Mucosa of stomach (tissue), 1 donor: ENCODE measurements around the gene ADK.
"Not testable (repeated sequence)": the region's sequence is repeated elsewhere in the genome, so short reads cannot be mapped to it uniquely, and the experiment has no call there.

Experiments used
- H3K27me3 ChIP-seq: one replicate; pipeline ENCODE4 v1.7.0; 2013; ENCODE audit warnings: mild to moderate bottlenecking, low read length; ENCODE audit not compliant: control insufficient read depth, insufficient read depth
- H3K36me3 ChIP-seq: one replicate; pipeline ENCODE4 v1.7.0; 2013; ENCODE audit warnings: low read length; ENCODE audit not compliant: control insufficient read depth, insufficient read depth
- H3K4me1 ChIP-seq: one replicate; pipeline ENCODE4 v1.7.0; 2013; ENCODE audit warnings: mild to moderate bottlenecking, low read length; ENCODE audit not compliant: control insufficient read depth, insufficient read depth
- H3K4me3 ChIP-seq: one replicate; pipeline ENCODE4 v1.7.0; 2013; ENCODE audit warnings: low read length
- H3K9ac ChIP-seq: one replicate; pipeline ENCODE4 v1.7.0; 2013; ENCODE audit warnings: mild to moderate bottlenecking, low read length, moderate library complexity
- H3K9me3 ChIP-seq: one replicate; pipeline ENCODE4 v1.7.0; 2013; ENCODE audit warnings: mild to moderate bottlenecking, low read length, moderate library complexity; ENCODE audit not compliant: control insufficient read depth
- donor health status: Pancreatic carcinoma.

Gene ADK

GRCh38 chr10:74529205-74529604 lies 378.2 kb downstream of the ADK start:
- no peaks in the 10 kb centered on the region for H3K9me3 ChIP-seq

GRCh38 chr10:74530981-74531380 lies 380.0 kb downstream of the ADK start:
- no peaks in the 10 kb centered on the region for H3K9me3 ChIP-seq
- no peaks in the 10 kb centered on the region for H3K27me3 ChIP-seq
- H3K4me3 ChIP-seq: no peak overlapping the region
- H3K4me1 ChIP-seq: peaks cover 9% of the 10 kb centered on the region
- no peak overlapping the region for H3K9ac ChIP-seq
- no peaks in the 10 kb centered on the region for H3K36me3 ChIP-seq

More at GRCh38 chr10:74529205-74529604, 378.2 kb downstream of the ADK start:
- Histone ChIP-seq H3K9ac (no peak overlapping the region), H3K4me1 (peaks cover 9% of the 10 kb centered on the region), H3K36me3 (no peaks in the 10 kb centered on the region), H3K4me3 (no peak overlapping the region), H3K27me3 (no peaks in the 10 kb centered on the region)

GRCh38 chr10:74539317-74539716 lies 388.3 kb downstream of the ADK start:
- no peak overlapping the region for H3K4me3 ChIP-seq
- H3K4me1 ChIP-seq: no peaks in the 10 kb centered on the region
- no peaks in the 10 kb centered on the region for H3K36me3 ChIP-seq
- H3K9me3 ChIP-seq: no peaks in the 10 kb centered on the region
- no peak overlapping the region for H3K9ac ChIP-seq
- H3K27me3 ChIP-seq: no peaks in the 10 kb centered on the region

GRCh38 chr10:74541375-74541774 lies 390.4 kb downstream of the ADK start:
- Histone ChIP-seq H3K4me3 (no peak overlapping the region), H3K9me3 (no peaks in the 10 kb centered on the region), H3K36me3 (no peaks in the 10 kb centered on the region), H3K4me1 (no peaks in the 10 kb centered on the region), H3K27me3 (no peaks in the 10 kb centered on the region), H3K9ac (no peak overlapping the region)

GRCh38 chr10:74542077-74542476 lies 391.1 kb downstream of the ADK start:
- H3K9me3 ChIP-seq: no peaks in the 10 kb centered on the region
- H3K4me3 ChIP-seq: no peak overlapping the region
- H3K27me3 ChIP-seq: no peaks in the 10 kb centered on the region
- H3K36me3 ChIP-seq: no peaks in the 10 kb centered on the region
- no peaks in the 10 kb centered on the region for H3K4me1 ChIP-seq
- no peak overlapping the region for H3K9ac ChIP-seq

GRCh38 chr10:74543276-74543675 lies 392.3 kb downstream of the ADK start:
- Histone ChIP-seq H3K4me1 (no peaks in the 10 kb centered on the region), H3K36me3 (no peaks in the 10 kb centered on the region), H3K27me3 (no peaks in the 10 kb centered on the region), H3K4me3 (no peak overlapping the region), H3K9me3 (no peaks in the 10 kb centered on the region), H3K9ac (no peak overlapping the region)

- no peak overlapping the region for H3K9ac ChIP-seq
- no peak overlapping the region for H3K4me3 ChIP-seq
- H3K27me3 ChIP-seq: no peaks in the 10 kb centered on the region
- H3K9me3 ChIP-seq: no peaks in the 10 kb centered on the region
- no peaks in the 10 kb centered on the region for H3K36me3 ChIP-seq
- H3K4me1 ChIP-seq: no peaks in the 10 kb centered on the region
These were observed 393.1 kb downstream of the ADK start for GRCh38 chr10:74544106-74544505.

- H3K4me1 ChIP-seq: no peaks in the 10 kb centered on the region
These were observed 397.7 kb downstream of the ADK start for GRCh38 chr10:74548676-74549075.

GRCh38 chr10:74556072-74556705 lies 405.2 kb downstream of the ADK start:
- Histone ChIP-seq H3K36me3 (no peaks in the 10 kb centered on the region), H3K4me1 (no peaks in the 10 kb centered on the region), H3K4me3 (no peak overlapping the region), H3K27me3 (no peaks in the 10 kb centered on the region), H3K9ac (no peak overlapping the region), H3K9me3 (no peaks in the 10 kb centered on the region)

More at GRCh38 chr10:74548676-74549075, 397.7 kb downstream of the ADK start:
- Histone ChIP-seq H3K4me3 (no peak overlapping the region), H3K9me3 (no peaks in the 10 kb centered on the region), H3K36me3 (no peaks in the 10 kb centered on the region), H3K27me3 (no peaks in the 10 kb centered on the region), H3K9ac (no peak overlapping the region)

GRCh38 chr10:74557098-74557497 lies 406.1 kb downstream of the ADK start:
- no peaks in the 10 kb centered on the region for H3K36me3 ChIP-seq
- H3K27me3 ChIP-seq: no peaks in the 10 kb centered on the region
- H3K4me3 ChIP-seq: no peak overlapping the region
- H3K9ac ChIP-seq: no peak overlapping the region
- no peaks in the 10 kb centered on the region for H3K4me1 ChIP-seq
- H3K9me3 ChIP-seq: no peaks in the 10 kb centered on the region

GRCh38 chr10:74558403-74558802 lies 407.4 kb downstream of the ADK start:
- no peaks in the 10 kb centered on the region for H3K9me3 ChIP-seq
- no peak overlapping the region for H3K4me3 ChIP-seq
- H3K27me3 ChIP-seq: no peaks in the 10 kb centered on the region
- H3K36me3 ChIP-seq: no peaks in the 10 kb centered on the region
- H3K4me1 ChIP-seq: no peaks in the 10 kb centered on the region
- no peak overlapping the region for H3K9ac ChIP-seq

- Histone ChIP-seq H3K9me3 (no peaks in the 10 kb centered on the region), H3K4me3 (no peak overlapping the region), H3K9ac (no peak overlapping the region), H3K4me1 (no peaks in the 10 kb centered on the region), H3K27me3 (no peaks in the 10 kb centered on the region), H3K36me3 (no peaks in the 10 kb centered on the region)
These were observed 407.9 kb downstream of the ADK start for GRCh38 chr10:74558897-74559296.

- not testable (repeated sequence) for H3K4me3 ChIP-seq, H3K9me3 ChIP-seq, H3K9ac ChIP-seq, H3K27me3 ChIP-seq, H3K36me3 ChIP-seq, H3K4me1 ChIP-seq
These were observed 417.9 kb downstream of the ADK start for GRCh38 chr10:74568896-74569295.
